ENCODE data around the gene ABI1. TPM values are rescaled to one million over a fixed set of nuclear protein-coding genes. Genes with fewer than 3 reads are reported as not detected.
"Not testable (repeated sequence)": the region's sequence is repeated elsewhere in the genome, so short reads cannot be mapped to it uniquely, and the experiment has no call there.

The ABI1 gene
- total RNA-seq, 1 experiment from 2014 or later = 36.9 TPM

GRCh38 chr10:26790221-26790995 lies 70.3 kb downstream of the ABI1 start:
- H3K36me3 Mint-ChIP-seq (ENCODE audit: insufficient read depth in 1 of 3, low read depth in 3 of 3) = peaks cover 5 to 18% (median 8%) of the 10 kb centered on the region in 3 experiments
- no peak overlapping the region for H2BK120ac ChIP-seq (ENCODE audit: low read depth, low read length, poor library complexity, severe bottlenecking)
- H3K56ac ChIP-seq (ENCODE audit: insufficient read length, low read depth, low read length) = no peak overlapping the region
- no peak for DNase-seq
- H3K27ac ChIP-seq (ENCODE audit: insufficient read length, low read depth, low read length) = no peak overlapping the region
- no peak overlapping the region for H3T11ph ChIP-seq (ENCODE audit: low read length)
- no peak overlapping the region for H4K91ac ChIP-seq (ENCODE audit: insufficient read length, low read depth, low read length)
- no peak overlapping the region for H2BK12ac ChIP-seq (ENCODE audit: insufficient read length, low read depth, low read length)
- WGBS (ENCODE audit: extremely low coverage, insufficient read length, low lambda C conversion rate) = no CpG with 5 or more reads among the region's 4 CpGs
- H3K23me2 ChIP-seq (ENCODE audit: insufficient read length, low read depth, low read length, poor library complexity, severe bottlenecking) = no peaks in the 10 kb centered on the region
- no peak overlapping the region for H3K23ac ChIP-seq (ENCODE audit: insufficient read length, low read depth, low read length)
- H3K79me1 ChIP-seq (ENCODE audit: insufficient read depth, low read depth, low read length, poor library complexity, severe bottlenecking) = no peaks in the 10 kb centered on the region
- H2AFZ ChIP-seq (ENCODE audit: low read length) = no peak overlapping the region
- H4K5ac ChIP-seq (ENCODE audit: insufficient read length, low read depth, low read length) = no peak overlapping the region
- H3K4me1 ChIP-seq (ENCODE audit: insufficient read depth, low read length) = no peaks in the 10 kb centered on the region
- peaks cover 8 to 17% of the 10 kb centered on the region in 2 experiments; a peak in 3 of 4 replicates for H3K4me1 Mint-ChIP-seq
- H3K4me3 Mint-ChIP-seq = no peak overlapping the region
- H3K9me3 Mint-ChIP-seq = peaks cover 5% of the 10 kb centered on the region in 2 experiments; a peak in 3 of 5 replicates
- H3K9me3 ChIP-seq (ENCODE audit: control insufficient read depth, low read depth, low read length) = no peaks in the 10 kb centered on the region
- no peak overlapping the region for H2BK20ac ChIP-seq (ENCODE audit: low read depth, low read length, poor library complexity, severe bottlenecking)
- H4K20me1 ChIP-seq (ENCODE audit: control insufficient read depth, insufficient read depth, insufficient read length) = no peaks in the 10 kb centered on the region
- no peak overlapping the region for H3K4ac ChIP-seq (ENCODE audit: low read depth, low read length)
- H3K27me3 Mint-ChIP-seq (ENCODE audit: low read depth) = no peaks in the 10 kb centered on the region
- no peak overlapping the region for H3K9ac ChIP-seq (ENCODE audit: extremely low read depth, insufficient read length, low read length)
- no peaks in the 10 kb centered on the region; the same call in 1 of the 2 replicates for H3K79me2 ChIP-seq (ENCODE audit: insufficient read depth, low read length)
- no peak for TF ChIP-seq CTCF (conservative IDR thresholded peaks at IDR 0.05)
- H2BK5ac ChIP-seq (ENCODE audit: insufficient read length, low read length) = no peak overlapping the region
- H2BK15ac ChIP-seq (ENCODE audit: low read depth, low read length) = no peak overlapping the region
- no peak overlapping the region for H4K8ac ChIP-seq (replicated peaks; ENCODE audit: insufficient read length, low read depth, low read length)
- H3K18ac ChIP-seq (ENCODE audit: insufficient read length, low read depth, low read length) = no peak overlapping the region
- H3K27ac Mint-ChIP-seq = no peak overlapping the region
- H3K4me2 ChIP-seq (ENCODE audit: insufficient read depth, insufficient read length, low read length) = no peak overlapping the region
- no peaks in the 10 kb centered on the region for H3K27me3 ChIP-seq (ENCODE audit: insufficient read depth, low read length)
- H2AK5ac ChIP-seq (ENCODE audit: insufficient read length, low read length) = no peak overlapping the region
- H3K14ac ChIP-seq (ENCODE audit: insufficient read depth, low read length) = no peak overlapping the region

- H2BK120ac ChIP-seq (ENCODE audit: low read depth, low read length, poor library complexity, severe bottlenecking); H3K14ac ChIP-seq (ENCODE audit: insufficient read depth, low read length); DNase-seq; H2AK5ac ChIP-seq (ENCODE audit: insufficient read length, low read length); H2BK20ac ChIP-seq (ENCODE audit: low read depth, low read length, poor library complexity, severe bottlenecking); H3K79me1 ChIP-seq (ENCODE audit: insufficient read depth, low read depth, low read length, poor library complexity, severe bottlenecking); H3K27ac ChIP-seq (ENCODE audit: insufficient read length, low read depth, low read length); H3K4me2 ChIP-seq (ENCODE audit: insufficient read depth, insufficient read length, low read length); H3K79me2 ChIP-seq (ENCODE audit: insufficient read depth, low read length); H3T11ph ChIP-seq (ENCODE audit: low read length); H3K9me3 Mint-ChIP-seq; H4K20me1 ChIP-seq (ENCODE audit: control insufficient read depth, insufficient read depth, insufficient read length); H3K27me3 Mint-ChIP-seq (ENCODE audit: low read depth); H3K27me3 ChIP-seq (ENCODE audit: insufficient read depth, low read length); H3K23ac ChIP-seq (ENCODE audit: insufficient read length, low read depth, low read length); H3K56ac ChIP-seq (ENCODE audit: insufficient read length, low read depth, low read length); H2BK12ac ChIP-seq (ENCODE audit: insufficient read length, low read depth, low read length); H3K27ac Mint-ChIP-seq; H3K18ac ChIP-seq (ENCODE audit: insufficient read length, low read depth, low read length); H2AFZ ChIP-seq (ENCODE audit: low read length); H4K91ac ChIP-seq (ENCODE audit: insufficient read length, low read depth, low read length); H3K4me3 Mint-ChIP-seq; H2BK5ac ChIP-seq (ENCODE audit: insufficient read length, low read length); H2BK15ac ChIP-seq (ENCODE audit: low read depth, low read length); H3K4me1 ChIP-seq (ENCODE audit: insufficient read depth, low read length); H4K8ac ChIP-seq (replicated peaks; ENCODE audit: insufficient read length, low read depth, low read length); H3K9ac ChIP-seq (ENCODE audit: extremely low read depth, insufficient read length, low read length); H3K9me3 ChIP-seq (ENCODE audit: control insufficient read depth, low read depth, low read length); H4K5ac ChIP-seq (ENCODE audit: insufficient read length, low read depth, low read length); H3K23me2 ChIP-seq (ENCODE audit: insufficient read length, low read depth, low read length, poor library complexity, severe bottlenecking); H3K4ac ChIP-seq (ENCODE audit: low read depth, low read length): not testable (repeated sequence)
- H3K36me3 Mint-ChIP-seq (ENCODE audit: insufficient read depth in 1 of 3, low read depth in 3 of 3) = peaks cover 5 to 12% (median 8%) of the 10 kb centered on the region in 3 experiments
- no CpG with 5 or more reads among the region's 2 CpGs for WGBS (ENCODE audit: extremely low coverage, insufficient read length, low lambda C conversion rate)
- H3K4me1 Mint-ChIP-seq = peaks cover 8 to 17% of the 10 kb centered on the region in 2 experiments; a peak in 3 of 4 replicates
Measured at GRCh38 chr10:26789779-26790178, 71.0 kb downstream of the ABI1 start.

Measured in H9 (cell line).